Measurements from ENCODE around the gene ZNF662.
"Not testable (repeated sequence)": the region's sequence is repeated elsewhere in the genome, so short reads cannot be mapped to it uniquely, and the experiment has no call there.

The ZNF662 gene

DNA sequence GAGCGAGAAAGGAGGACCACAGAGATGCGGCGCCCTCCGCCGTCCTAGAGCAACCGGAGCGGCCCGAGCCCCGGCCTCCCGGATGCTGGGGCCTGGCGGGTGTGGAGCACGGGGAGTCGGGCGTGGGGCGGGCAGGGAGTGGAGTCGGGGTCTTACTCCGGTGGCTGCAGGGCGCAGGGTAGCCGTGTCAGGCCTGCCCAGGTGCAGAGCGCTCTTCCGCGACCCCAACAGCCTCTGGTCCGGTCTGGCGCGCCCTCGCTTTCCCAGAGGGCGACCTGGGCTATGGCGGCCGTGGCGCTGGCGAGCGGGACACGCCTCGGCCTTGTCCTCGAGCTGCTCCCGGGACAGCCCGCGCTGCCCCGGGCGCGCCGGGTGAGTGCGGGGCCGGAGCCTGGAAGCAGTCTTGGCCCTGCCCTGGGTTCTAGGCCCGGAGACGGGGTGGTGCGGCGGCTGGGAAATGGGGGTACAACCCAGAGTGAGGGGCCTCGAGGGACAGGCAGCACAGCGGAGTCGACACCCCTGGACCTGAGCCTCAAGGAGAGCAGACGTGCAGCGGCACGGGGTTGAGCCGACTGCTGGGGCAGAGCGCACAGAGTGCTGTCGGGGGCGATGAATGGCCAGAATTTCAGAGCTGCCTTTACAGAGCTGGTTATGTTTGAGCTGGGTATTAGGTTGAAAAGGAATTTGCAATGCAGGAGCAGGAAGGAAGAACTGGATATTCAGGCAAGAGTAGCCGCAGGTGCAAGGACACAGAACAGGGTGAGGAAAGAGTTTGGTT lies at the start of gene ZNF662:
Gene ZNF662, plus strand, starts transcription at position 73 of the 778 bp plus-strand sequence. CDS start 1,973 bp downstream, outside the sequence.
- DNase-seq (ENCODE audit: low read depth in 3 of 3): peak in 2 of 3 experiments; percentile 2 to 5

DNA sequence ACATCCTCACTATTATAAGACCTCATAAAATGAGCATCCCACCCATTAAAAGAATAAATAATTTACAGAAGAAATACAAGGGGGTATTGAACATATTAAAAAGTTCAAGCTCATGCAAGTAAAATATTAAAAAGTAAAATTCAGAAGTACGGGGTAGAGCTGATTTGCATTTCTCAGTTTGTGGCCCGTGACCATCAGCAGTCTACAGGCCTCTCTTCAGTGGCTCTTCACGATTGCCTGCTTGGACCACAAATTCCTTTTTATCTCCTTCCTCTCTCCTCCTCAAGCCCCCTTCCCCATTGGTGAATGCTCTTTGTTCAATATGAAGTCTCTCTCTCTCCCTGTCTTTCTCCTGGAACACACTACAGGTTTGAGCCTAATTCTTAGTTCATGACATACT lies 49.4 kb upstream of the ZNF662 start:
- DNase-seq (ENCODE audit: low read depth in 3 of 3): no peak

DNA sequence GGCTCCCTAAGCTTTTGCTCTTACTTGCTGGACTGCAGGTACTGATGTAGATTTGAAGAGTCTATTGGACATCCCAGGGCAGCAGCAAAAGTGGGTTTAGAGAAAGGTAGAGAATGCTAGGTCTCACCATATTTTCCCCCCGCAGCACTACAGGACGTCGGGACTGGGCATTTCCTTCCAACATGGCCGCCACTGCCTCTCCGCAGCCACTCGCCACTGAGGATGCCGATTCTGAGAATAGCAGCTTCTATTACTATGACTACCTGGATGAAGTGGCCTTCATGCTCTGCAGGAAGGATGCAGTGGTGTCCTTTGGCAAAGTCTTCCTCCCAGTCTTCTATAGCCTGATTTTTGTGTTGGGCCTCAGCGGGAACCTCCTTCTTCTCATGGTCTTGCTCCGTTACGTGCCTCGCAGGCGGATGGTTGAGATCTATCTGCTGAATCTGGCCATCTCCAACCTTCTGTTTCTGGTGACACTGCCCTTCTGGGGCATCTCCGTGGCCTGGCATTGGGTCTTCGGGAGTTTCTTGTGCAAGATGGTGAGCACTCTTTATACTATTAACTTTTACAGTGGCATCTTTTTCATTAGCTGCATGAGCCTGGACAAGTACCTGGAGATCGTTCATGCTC lies 41.5 kb upstream of the ZNF662 start:
- no peak for DNase-seq (ENCODE audit: low read depth in 3 of 3)

GRCh38 chr3:42865256-42865655 lies 40.7 kb upstream of the ZNF662 start:
- no peak for DNase-seq (ENCODE audit: low read depth in 3 of 3)

- no peak for DNase-seq (ENCODE audit: low read depth in 3 of 3)
These were observed 38.8 kb upstream of the ZNF662 start for GRCh38 chr3:42867138-42867537.

GRCh38 chr3:42868841-42869240 lies 37.1 kb upstream of the ZNF662 start:
- DNase-seq (ENCODE audit: low read depth in 3 of 3): no peak

GRCh38 chr3:42871592-42872196 lies 34.2 kb upstream of the ZNF662 start:
- DNase-seq (ENCODE audit: low read depth in 3 of 3): no peak

DNA sequence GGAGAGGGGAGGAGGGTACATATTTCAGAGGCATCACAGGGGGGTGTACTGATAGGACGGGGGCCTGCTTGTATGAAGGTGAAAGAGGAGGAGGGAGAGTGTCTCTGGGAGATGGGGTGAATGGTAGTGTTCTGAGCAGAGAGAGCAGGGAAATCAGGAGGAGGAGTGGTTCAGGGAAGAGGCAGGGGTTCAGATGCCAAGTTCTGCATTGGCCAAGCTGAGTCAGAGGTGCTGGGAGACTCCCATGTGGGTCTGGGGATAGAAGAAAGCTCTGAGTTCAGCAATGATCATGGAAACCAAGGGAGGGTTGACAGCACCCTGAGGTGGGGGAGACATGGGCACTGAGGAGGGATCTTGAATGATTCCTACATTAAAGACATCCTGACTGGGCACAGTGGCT lies 33.2 kb upstream of the ZNF662 start:
- no peak for DNase-seq (ENCODE audit: low read depth in 3 of 3)

- DNase-seq (ENCODE audit: low read depth in 3 of 3): no peak
These were observed 32.5 kb upstream of the ZNF662 start for GRCh38 chr3:42873221-42873982.

DNA sequence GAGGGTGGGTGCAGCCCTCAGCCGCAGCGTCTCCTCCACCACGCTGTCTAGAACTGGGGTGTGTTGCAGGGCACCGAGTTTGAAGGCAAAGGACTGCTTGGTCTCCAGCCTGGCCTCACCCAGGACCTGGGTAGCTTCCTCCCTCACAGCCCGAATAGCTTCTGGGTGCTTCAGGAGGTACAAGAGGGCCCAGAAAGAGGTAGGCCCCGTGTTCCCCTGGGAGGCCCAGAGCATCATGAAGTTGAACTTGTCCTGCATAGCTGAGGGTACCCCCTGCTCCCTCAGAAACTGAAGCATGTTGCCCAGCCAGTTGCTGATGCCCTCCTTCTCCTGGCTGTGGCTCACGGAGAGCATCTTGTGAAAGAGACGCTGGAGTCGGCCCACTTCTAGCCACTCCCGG lies 31.2 kb upstream of the ZNF662 start:
- DNase-seq (ENCODE audit: low read depth in 3 of 3): no peak

- no peak for DNase-seq (ENCODE audit: low read depth in 3 of 3)
These were observed 30.4 kb upstream of the ZNF662 start, which contains the start of gene CYP8B1 for GRCh38 chr3:42875325-42876151. Gene CYP8B1 (minus strand): TSS chr3:42875879. CDS start chr3:42875816, 63 bp downstream.

DNA sequence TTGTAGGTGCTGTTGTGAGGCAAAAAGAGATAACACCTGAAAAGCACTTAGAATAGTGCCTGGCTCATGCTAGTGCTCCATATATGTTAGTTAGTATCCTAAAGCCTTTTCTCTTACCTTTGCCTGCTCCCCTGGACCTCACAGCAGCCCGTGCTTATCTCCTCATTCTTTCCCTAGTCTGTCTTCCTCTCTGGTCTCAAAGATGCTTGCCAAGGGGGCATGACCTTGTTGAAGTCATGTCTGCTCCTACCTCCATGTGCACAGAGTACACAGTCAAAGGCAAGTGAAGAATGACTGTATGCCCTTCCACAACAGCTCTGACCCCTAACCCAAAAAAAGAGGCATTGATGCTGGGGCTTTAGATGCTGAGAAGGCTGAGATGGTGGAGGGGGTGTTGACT lies 29.5 kb upstream of the ZNF662 start:
- DNase-seq (ENCODE audit: low read depth in 3 of 3): no peak

DNA sequence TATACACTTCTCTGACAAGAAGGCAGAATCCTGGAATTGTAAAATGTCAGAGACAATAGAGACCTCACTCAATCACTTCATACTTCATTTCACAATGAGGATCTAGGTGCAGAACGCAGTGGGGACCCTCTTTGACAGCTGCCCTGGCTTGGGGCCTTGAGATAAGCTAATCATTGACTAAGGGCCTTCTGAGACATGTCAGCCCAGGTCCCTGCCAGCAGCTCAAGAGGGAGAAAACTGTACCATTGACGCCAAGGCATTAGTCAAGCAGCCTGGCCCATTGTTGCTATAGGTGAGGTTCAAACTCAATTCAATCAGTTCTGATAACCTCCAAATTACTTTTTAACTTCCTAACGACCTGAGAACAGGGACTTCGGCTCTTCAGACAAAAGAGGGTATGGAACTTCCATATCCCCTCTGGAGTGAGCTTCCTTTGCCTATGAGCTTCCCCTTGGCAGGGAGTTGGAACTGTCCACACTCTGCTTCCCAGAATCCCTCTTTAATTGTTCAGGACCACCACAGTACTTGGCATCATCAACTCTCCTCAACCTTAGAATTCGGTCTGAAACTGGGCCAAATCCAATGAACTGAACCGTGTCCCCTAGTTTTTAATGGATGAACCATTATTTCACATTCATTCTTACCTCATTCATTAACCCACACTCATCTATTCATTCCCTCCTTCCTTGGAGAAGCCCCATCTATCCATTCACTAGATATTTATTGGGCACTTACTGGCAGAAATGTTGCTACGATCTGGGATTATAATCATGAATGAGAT lies 28.8 kb upstream of the ZNF662 start:
- no peak for DNase-seq (ENCODE audit: low read depth in 3 of 3)

- DNase-seq (ENCODE audit: low read depth in 3 of 3): no peak
These were observed 28.1 kb upstream of the ZNF662 start for GRCh38 chr3:42877881-42878280.

- no peak for DNase-seq (ENCODE audit: low read depth in 3 of 3)
These were observed 25.8 kb upstream of the ZNF662 start for GRCh38 chr3:42880183-42880582.

DNA sequence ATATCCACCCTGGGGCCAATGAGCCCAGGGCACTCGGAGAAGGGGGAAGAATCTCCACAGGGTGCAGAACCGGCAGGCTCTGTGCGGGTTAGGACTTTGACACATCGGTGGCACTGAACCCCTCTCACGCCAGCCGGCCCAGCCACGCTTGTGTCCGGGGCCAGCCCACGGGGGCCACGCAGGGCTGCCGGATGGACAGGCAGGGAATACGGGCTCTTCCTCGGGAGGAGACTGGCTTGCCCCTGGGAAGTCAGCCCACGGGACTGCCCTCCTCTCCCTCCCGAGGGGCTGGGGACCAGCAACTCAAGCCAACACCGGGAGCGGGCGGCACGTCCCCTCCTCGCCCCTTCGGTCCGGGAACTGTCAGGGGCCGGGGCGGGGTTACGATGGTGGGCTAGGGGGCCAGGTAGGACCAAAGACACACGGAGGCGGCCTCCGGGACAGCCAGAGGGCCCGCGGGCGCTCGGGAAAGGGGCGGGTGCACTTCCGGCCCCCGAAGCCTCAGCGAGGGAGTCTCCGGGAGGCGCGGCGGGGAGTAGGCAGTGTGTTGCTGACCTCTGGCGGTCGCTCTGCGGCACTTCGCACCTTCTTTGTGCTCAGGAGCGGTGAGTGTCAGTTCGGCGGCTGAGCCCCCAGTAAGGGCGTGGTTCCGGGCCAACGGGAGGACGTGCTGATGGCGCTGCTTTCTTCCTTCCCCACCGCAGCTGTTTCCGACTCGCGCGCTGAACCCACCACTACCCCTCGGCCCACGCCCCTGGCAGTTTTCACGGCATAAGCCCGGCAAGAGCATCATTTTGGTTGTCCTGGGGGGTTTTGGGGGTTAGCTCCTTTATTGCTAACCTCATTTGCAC lies 25.1 kb upstream of the ZNF662 start:
- peak; percentile 72 to 77 (median 76) for DNase-seq (ENCODE audit: low read depth in 3 of 3)

DNA sequence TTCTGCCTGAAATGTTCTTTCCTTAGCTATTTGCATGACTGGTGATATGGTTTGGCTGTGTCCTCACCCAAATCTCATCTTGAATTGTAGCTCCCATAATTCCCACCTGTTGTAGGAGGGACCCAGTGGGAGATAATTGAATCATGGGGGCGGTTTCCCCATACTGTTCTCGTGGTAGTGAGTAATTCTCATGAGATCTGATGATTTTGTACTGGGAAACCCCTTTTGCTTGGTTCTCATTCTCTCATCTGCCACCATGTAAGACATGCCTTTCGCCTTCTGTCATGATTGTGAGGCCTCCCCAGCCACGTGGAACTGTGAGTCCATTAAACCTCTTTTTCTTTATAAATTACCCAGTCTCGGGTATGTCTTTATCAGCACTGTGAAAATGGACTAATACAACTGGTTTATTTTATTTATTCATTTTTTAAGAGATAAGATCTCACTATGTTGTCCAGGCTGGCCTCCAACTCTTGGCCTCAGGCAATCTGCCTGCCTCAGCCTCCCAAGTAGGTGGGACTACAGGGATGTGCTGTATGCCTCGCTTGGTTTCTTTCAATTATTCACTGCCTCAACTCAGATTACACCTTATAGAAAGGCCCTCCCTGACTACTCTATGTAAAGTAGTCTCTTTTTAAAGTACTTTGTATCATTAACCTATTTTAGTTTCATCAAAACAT lies 22.6 kb upstream of the ZNF662 start:
- not testable (repeated sequence) for DNase-seq (ENCODE audit: low read depth in 3 of 3)

DNA sequence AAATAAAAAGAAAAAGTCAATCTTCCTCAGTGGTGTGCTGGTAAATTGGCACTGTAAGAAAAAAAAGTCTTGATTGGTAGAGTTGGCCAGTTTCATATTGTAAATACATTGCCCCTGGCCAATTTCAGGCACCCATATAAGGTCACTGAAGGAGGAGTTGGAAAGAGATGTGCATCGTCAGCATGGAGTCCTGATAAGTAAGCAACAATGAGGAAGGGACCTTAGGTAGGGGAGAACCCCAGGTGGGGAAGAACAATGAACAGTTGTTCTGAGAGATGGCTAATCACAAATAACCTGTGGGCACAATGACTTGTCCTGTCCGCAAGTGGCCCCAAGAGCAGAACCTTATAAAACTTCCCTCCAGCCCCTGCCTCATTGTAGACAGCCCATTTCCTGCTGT lies 21.6 kb upstream of the ZNF662 start:
- DNase-seq (ENCODE audit: low read depth in 3 of 3): no peak

GRCh38 chr3:42886294-42886822 lies 19.6 kb upstream of the ZNF662 start:
- DNase-seq (ENCODE audit: low read depth in 3 of 3): no peak

Measured in stimulated activated CD4-positive, alpha-beta T cell treated with anti-CD3 and anti-CD28 coated beads, TNF-alpha, amount 100 ng/mL, for 4 hours (primary cell).